Measurements from ENCODE around the gene FAM107B. TPM values are rescaled to one million over a fixed set of nuclear protein-coding genes. Genes with fewer than 3 reads are reported as not detected.

FAM107B gene
- total RNA-seq, 6 experiments from 2014 or later, result 58.6 to 116 (median 68.7) TPM

- Histone ChIP-seq H3K4me1 (peaks cover 0 to 80% (median 26%) of the 10 kb centered on the region in 4 donors), H3K4me3 (no peak overlapping the region), H3K27me3 (no peaks in the 10 kb centered on the region), H3K9me3 (no peaks in the 10 kb centered on the region), H3K27ac (peak overlapping the region; percentile 60 to 92 (median 87)), H3K36me3 (no peaks in the 10 kb centered on the region)
- intact Hi-C loops (cut with DNase I), result no loop called here
- ATAC-seq, result peak in 1 of 4 donors; percentile 7
- WGBS (ENCODE audit: insufficient coverage, low coverage, low lambda C conversion rate, missing lambda C conversion rate), result 28% methylated on average over 3 of the region's 3 CpGs
- TF ChIP-seq POLR2A (IDR thresholded peaks at IDR 0.05) (no peak), CTCF (IDR thresholded peaks at IDR 0.05) (no peak)
- no peak for DNase-seq
Observed at GRCh38 chr10:14563076-14563336, 211.7 kb downstream of the FAM107B start.

- Histone ChIP-seq H3K27ac (peak overlapping the region; percentile 60 to 92 (median 87)), H3K27me3 (no peaks in the 10 kb centered on the region), H3K36me3 (no peaks in the 10 kb centered on the region), H3K4me3 (no peak overlapping the region), H3K9me3 (no peaks in the 10 kb centered on the region), H3K4me1 (peaks cover 0 to 80% (median 26%) of the 10 kb centered on the region in 4 donors)
- peak; percentile 28 to 50 (median 41) for ATAC-seq
- TF ChIP-seq CTCF (IDR thresholded peaks at IDR 0.05) (no peak), POLR2A (IDR thresholded peaks at IDR 0.05) (no peak)
- 8% methylated on average over 4 of the region's 4 CpGs for WGBS (ENCODE audit: insufficient coverage, low coverage, low lambda C conversion rate, missing lambda C conversion rate)
- intact Hi-C loops (cut with DNase I), result no loop called here
- peak in 1 of 3 donors; percentile 45 for DNase-seq
Observed at GRCh38 chr10:14562218-14563075, 212.2 kb downstream of the FAM107B start.

- DNase-seq, result peak in 1 of 3 donors; percentile 56
- Histone ChIP-seq H3K27me3 (no peaks in the 10 kb centered on the region), H3K36me3 (no peaks in the 10 kb centered on the region), H3K9me3 (no peaks in the 10 kb centered on the region), H3K4me3 (no peak overlapping the region), H3K27ac (peak overlapping the region; percentile 35 to 92 (median 60)), H3K4me1 (peaks cover 0 to 89% (median 33%) of the 10 kb centered on the region in 4 donors)
- peak in 2 of 4 donors; percentile 3 to 6 for ATAC-seq
- TF ChIP-seq POLR2A (IDR thresholded peaks at IDR 0.05) (no peak), CTCF (IDR thresholded peaks at IDR 0.05) (no peak)
- intact Hi-C loops (cut with DNase I), result no loop called here
- WGBS (ENCODE audit: insufficient coverage, low coverage, low lambda C conversion rate, missing lambda C conversion rate), result 68% methylated on average over 9 of the region's 15 CpGs
Observed at GRCh38 chr10:14560791-14561765, 213.6 kb downstream of the FAM107B start.

GRCh38 chr10:14560274-14560673 lies 214.4 kb downstream of the FAM107B start:
- H3K27me3 ChIP-seq, result no peaks in the 10 kb centered on the region
- H3K27ac ChIP-seq, result peak overlapping the region in 2 of 3 donors; percentile 23 to 92
- WGBS (ENCODE audit: insufficient coverage, low coverage, low lambda C conversion rate, missing lambda C conversion rate), result 72% methylated on average over 5 of the region's 9 CpGs
- intact Hi-C loops (cut with DNase I), result no loop called here
- peaks cover 0 to 87% (median 34%) of the 10 kb centered on the region in 4 donors for H3K4me1 ChIP-seq
- DNase-seq (peak in 1 of 3 donors; percentile 48), ATAC-seq (no peak)
- no peaks in the 10 kb centered on the region for H3K9me3 ChIP-seq
- TF ChIP-seq CTCF (IDR thresholded peaks at IDR 0.05) (no peak), POLR2A (IDR thresholded peaks at IDR 0.05) (no peak)
- no peaks in the 10 kb centered on the region for H3K36me3 ChIP-seq
- no peak overlapping the region for H3K4me3 ChIP-seq

Data from right lobe of liver (tissue), 6 donors.